ENCODE results near the gene CENPX.

DNA sequence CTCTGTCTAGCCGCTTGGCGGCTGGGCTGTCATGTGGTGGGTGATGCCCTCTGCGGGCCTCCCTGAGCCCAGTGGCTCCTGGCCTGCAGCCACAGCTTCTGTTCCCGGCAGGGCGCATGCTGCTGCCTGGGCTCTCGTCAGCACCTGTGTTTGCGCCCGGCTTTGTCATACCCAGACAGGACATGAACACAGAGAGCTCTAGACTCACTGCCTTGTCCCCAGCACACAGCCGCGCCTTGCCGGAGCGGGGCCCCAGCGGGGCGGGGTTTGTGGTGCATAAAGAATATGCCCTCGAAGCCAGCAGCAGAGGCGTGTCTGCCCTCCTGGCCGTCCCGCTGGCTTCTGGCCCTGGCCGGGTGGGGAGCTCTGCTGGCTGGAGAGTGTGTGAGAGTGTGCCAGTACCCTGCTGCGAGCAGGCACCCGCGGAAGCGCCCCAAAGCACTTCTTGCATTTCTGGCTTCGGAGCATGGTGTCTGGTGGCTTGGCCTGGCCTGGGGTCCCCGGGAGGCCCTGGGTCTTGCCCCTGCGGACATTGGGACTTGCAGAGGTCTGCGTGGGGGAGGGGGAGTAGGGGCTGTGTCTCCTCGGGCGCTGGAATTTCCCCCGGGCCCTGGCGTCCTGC, 30.9 kb downstream of the CENPX start:
- TF ChIP-seq, protein P1, sequence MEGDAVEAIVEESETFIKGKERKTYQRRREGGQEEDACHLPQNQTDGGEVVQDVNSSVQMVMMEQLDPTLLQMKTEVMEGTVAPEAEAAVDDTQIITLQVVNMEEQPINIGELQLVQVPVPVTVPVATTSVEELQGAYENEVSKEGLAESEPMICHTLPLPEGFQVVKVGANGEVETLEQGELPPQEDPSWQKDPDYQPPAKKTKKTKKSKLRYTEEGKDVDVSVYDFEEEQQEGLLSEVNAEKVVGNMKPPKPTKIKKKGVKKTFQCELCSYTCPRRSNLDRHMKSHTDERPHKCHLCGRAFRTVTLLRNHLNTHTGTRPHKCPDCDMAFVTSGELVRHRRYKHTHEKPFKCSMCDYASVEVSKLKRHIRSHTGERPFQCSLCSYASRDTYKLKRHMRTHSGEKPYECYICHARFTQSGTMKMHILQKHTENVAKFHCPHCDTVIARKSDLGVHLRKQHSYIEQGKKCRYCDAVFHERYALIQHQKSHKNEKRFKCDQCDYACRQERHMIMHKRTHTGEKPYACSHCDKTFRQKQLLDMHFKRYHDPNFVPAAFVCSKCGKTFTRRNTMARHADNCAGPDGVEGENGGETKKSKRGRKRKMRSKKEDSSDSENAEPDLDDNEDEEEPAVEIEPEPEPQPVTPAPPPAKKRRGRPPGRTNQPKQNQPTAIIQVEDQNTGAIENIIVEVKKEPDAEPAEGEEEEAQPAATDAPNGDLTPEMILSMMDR (IDR thresholded peaks at IDR 0.05; ENCODE audit: low read depth, low read length, poor library complexity, severe bottlenecking): no peak
- no peak for TF ChIP-seq EZH2phosphoT487 (IDR thresholded peaks at IDR 0.05; ENCODE audit: borderline replicate concordance, low read length)

Data from DOHH2 (cell line).